ENCODE results near the gene IGDCC3.

Gene IGDCC3

GRCh38 chr15:65329984-65330735, 47.6 kb downstream of the IGDCC3 start:
- in situ Hi-C loops (cut with MboI; ENCODE audit: low sequenced_read_pairs, unreplicated experiment): no loop called here
- DNase-seq (ENCODE audit: low spot score): peak; percentile 16
- no peak for TF ChIP-seq CTCF (IDR thresholded peaks at IDR 0.05; ENCODE audit: borderline replicate concordance, control extremely low read depth, extremely low read depth, insufficient read depth, missing control alignments)

GRCh38 chr15:65329288-65329983, 48.4 kb downstream of the IGDCC3 start:
- DNase-seq (ENCODE audit: low spot score): peak; percentile 15
- no peak for TF ChIP-seq CTCF (IDR thresholded peaks at IDR 0.05; ENCODE audit: borderline replicate concordance, control extremely low read depth, extremely low read depth, insufficient read depth, missing control alignments)
- in situ Hi-C loops (cut with MboI; ENCODE audit: low sequenced_read_pairs, unreplicated experiment): no loop called here

- DNase-seq (ENCODE audit: low spot score): peak; percentile 33
- in situ Hi-C loops (cut with MboI; ENCODE audit: low sequenced_read_pairs, unreplicated experiment): no loop called here
- no peak for TF ChIP-seq CTCF (IDR thresholded peaks at IDR 0.05; ENCODE audit: borderline replicate concordance, control extremely low read depth, extremely low read depth, insufficient read depth, missing control alignments)
Observed at GRCh38 chr15:65328506-65329287, 49.1 kb downstream of the IGDCC3 start.

GRCh38 chr15:65327651-65328393, 50.0 kb downstream of the IGDCC3 start:
- DNase-seq (ENCODE audit: low spot score): peak; percentile 37
- no peak for TF ChIP-seq CTCF (IDR thresholded peaks at IDR 0.05; ENCODE audit: borderline replicate concordance, control extremely low read depth, extremely low read depth, insufficient read depth, missing control alignments)
- in situ Hi-C loops (cut with MboI; ENCODE audit: low sequenced_read_pairs, unreplicated experiment): no loop called here

GRCh38 chr15:65326818-65327217, 51.0 kb downstream of the IGDCC3 start:
- TF ChIP-seq CTCF (IDR thresholded peaks at IDR 0.05; ENCODE audit: borderline replicate concordance, control extremely low read depth, extremely low read depth, insufficient read depth, missing control alignments): no peak
- in situ Hi-C loops (cut with MboI; ENCODE audit: low sequenced_read_pairs, unreplicated experiment): no loop called here
- DNase-seq (ENCODE audit: low spot score): peak; percentile 19

- in situ Hi-C loops (cut with MboI; ENCODE audit: low sequenced_read_pairs, unreplicated experiment): no loop called here
- DNase-seq (ENCODE audit: low spot score): peak; percentile 20
- no peak for TF ChIP-seq CTCF (IDR thresholded peaks at IDR 0.05; ENCODE audit: borderline replicate concordance, control extremely low read depth, extremely low read depth, insufficient read depth, missing control alignments)
Observed at GRCh38 chr15:65326117-65326526, 51.7 kb downstream of the IGDCC3 start.
